Measurements from ENCODE around the gene THAP5.
"Not testable (repeated sequence)": the region's sequence is repeated elsewhere in the genome, so short reads cannot be mapped to it uniquely, and the experiment has no call there.

THAP5 gene

GRCh38 chr7:108581655-108582491 is 12.4 kb upstream of the THAP5 start:
- no peak for DNase-seq

- DNase-seq, result no peak
Observed at GRCh38 chr7:108580298-108580697, 10.8 kb upstream of the THAP5 start.

- no peak for DNase-seq
Observed at GRCh38 chr7:108578937-108579336, 9.4 kb upstream of the THAP5 start.

- DNase-seq, result no peak
Observed at GRCh38 chr7:108576116-108576515, 6.6 kb upstream of the THAP5 start.

- no peak for DNase-seq
Observed at GRCh38 chr7:108575156-108575555, 5.7 kb upstream of the THAP5 start.

- no peak for DNase-seq
Observed at GRCh38 chr7:108572480-108572879, 3.0 kb upstream of the THAP5 start.

GRCh38 chr7:108570146-108570755 is 745 bp upstream of the THAP5 start:
- no peak for DNase-seq

- DNase-seq, result no peak
Observed at GRCh38 chr7:108568801-108569380, 615 bp downstream of the THAP5 start.

- no peak for DNase-seq
Observed at GRCh38 chr7:108565987-108566386, 3.5 kb downstream of the THAP5 start.

- no peak for DNase-seq
Observed at GRCh38 chr7:108561047-108561619, 8.4 kb downstream of the THAP5 start.

GRCh38 chr7:108559253-108559652 is 10.3 kb downstream of the THAP5 start:
- DNase-seq, result no peak

- no peak for DNase-seq
Observed at GRCh38 chr7:108557617-108558016, 11.9 kb downstream of the THAP5 start.

GRCh38 chr7:108557191-108557590 is 12.3 kb downstream of the THAP5 start:
- no peak for DNase-seq

GRCh38 chr7:108556665-108557064 is 12.8 kb downstream of the THAP5 start:
- not testable (repeated sequence) for DNase-seq

GRCh38 chr7:108548141-108548896 is 21.2 kb downstream of the THAP5 start:
- not testable (repeated sequence) for DNase-seq

- DNase-seq, result no peak
Observed at GRCh38 chr7:108541478-108541877, 28.0 kb downstream of the THAP5 start.

GRCh38 chr7:108538685-108539084 is 30.8 kb downstream of the THAP5 start:
- DNase-seq, result not testable (repeated sequence)

GRCh38 chr7:108538236-108538635 is 31.3 kb downstream of the THAP5 start:
- peak; percentile 21 for DNase-seq

GRCh38 chr7:108537229-108537628 is 32.3 kb downstream of the THAP5 start:
- DNase-seq, result no peak

- DNase-seq, result no peak
Observed at GRCh38 chr7:108535744-108536143, 33.8 kb downstream of the THAP5 start.

GRCh38 chr7:108535257-108535656 is 34.2 kb downstream of the THAP5 start:
- no peak for DNase-seq

GRCh38 chr7:108533712-108534111 is 35.8 kb downstream of the THAP5 start:
- no peak for DNase-seq

GRCh38 chr7:108529341-108529740 is 40.2 kb downstream of the THAP5 start:
- no peak for DNase-seq

All from GDM1 (cell line).